Pericardium fibroblast (primary cell): ENCODE data around the gene UGT1A10. TPM values are rescaled to one million over a fixed set of nuclear protein-coding genes. Genes with fewer than 3 reads are reported as not detected.

Source experiments
- total RNA-seq: library from RNA; depleted of rRNA; stranded (reverse); fragments of >200 nt; gene quantifications from 2 replicates; pipeline ENCODE4 v1.2.3, GENCODE V29; 2015

The UGT1A10 gene
- not detected in 2 replicates for total RNA-seq

DNA sequence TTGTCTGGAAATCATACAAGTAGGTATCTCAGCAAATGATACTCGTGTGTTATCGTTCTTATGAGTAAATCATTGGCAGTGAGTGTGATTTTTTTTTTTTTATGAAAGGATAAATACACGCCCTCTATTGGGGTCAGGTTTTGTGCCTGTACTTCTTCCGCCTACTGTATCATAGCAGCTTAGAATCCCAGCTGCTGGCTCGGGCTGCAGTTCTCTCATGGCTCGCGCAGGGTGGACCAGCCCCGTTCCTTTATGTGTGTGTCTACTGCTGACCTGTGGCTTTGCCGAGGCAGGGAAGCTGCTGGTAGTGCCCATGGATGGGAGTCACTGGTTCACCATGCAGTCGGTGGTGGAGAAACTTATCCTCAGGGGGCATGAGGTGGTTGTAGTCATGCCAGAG lies at the start of gene UGT1A10:
Gene UGT1A10 (plus strand): TSS at position 143 of the 400 bp plus-strand sequence. CDS start 75 bp downstream, at position 218.

DNA sequence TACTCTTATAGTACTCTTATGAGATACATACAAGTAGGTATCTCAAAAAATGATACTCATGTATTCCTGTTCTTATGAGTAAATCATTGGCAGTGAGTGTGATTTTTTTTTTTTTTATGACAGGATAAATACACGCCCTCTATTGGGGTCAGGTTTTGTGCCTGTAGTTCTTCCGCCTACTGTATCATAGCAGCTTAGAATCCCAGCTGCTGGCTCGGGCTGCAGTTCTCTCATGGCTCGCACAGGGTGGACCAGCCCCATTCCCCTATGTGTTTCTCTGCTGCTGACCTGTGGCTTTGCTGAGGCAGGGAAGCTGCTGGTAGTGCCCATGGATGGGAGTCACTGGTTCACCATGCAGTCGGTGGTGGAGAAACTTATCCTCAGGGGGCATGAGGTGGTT lies 18.8 kb upstream of the UGT1A10 start, which contains the start of gene UGT1A8:
Gene UGT1A8 (plus strand): TSS at position 158 of the 400 bp plus-strand sequence. CDS start 75 bp downstream, at position 233.

DNA sequence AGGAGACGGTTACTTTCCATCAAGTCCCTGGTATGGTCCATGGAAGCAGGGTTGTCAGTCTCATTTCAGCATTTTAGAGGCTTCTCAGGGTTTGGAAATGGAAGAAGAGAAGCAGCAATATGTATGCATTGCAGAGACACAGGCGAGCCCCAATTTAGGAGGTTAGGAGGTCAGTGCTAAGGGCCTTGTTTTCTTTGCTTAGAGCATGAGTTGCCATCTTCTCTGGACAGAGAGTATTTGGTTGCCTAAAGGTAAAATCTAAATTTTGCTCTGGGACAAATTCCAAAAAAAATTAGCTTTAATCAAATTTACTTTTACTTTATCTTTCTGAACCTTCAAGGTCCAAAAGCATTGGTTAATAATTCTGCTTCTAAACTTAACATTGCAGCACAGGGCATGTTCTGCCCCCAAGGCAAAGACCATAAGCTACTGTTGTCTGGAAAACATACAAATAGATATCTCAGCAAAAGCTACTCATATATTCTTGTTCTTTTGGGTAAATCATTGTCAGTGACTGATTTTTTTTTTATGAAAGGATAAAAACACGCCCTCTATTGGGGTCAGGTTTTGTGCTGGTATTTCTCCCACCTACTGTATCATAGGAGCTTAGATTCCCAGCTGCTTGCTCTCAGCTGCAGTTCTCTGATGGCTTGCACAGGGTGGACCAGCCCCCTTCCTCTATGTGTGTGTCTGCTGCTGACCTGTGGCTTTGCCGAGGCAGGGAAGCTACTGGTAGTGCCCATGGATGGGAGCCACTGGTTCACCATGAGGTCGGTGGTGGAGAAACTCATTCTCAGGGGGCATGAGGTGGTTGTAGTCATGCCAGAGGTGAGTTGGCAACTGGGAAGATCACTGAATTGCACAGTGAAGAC lies 35.3 kb downstream of the UGT1A10 start, which contains the start of gene UGT1A9:
Gene UGT1A9 (plus strand): TSS at position 609 of the 872 bp plus-strand sequence. CDS start 37 bp downstream, at position 646.

DNA sequence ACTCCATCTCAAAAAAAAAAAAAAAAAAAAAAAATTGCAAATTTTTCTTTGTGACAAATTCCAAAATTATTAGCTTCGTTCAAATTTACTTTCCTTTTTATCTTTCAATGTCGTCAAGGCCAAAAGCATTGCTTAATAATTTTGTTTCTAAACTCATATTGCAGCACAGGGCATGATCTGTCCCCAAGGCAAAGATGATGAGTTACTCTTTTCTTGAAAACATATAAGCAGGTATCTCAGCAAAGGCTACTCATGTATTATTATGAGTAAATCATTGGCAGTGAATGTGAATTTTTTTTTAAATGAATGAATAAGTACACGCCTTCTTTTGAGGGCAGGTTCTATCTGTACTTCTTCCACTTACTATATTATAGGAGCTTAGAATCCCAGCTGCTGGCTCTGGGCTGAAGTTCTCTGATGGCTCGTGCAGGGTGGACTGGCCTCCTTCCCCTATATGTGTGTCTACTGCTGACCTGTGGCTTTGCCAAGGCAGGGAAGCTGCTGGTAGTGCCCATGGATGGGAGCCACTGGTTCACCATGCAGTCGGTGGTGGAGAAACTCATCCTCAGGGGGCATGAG lies 45.4 kb downstream of the UGT1A10 start, which contains the start of gene UGT1A7:
Gene UGT1A7 (plus strand): TSS at position 381 of the 579 bp plus-strand sequence. CDS start 37 bp downstream, at position 418.

DNA sequence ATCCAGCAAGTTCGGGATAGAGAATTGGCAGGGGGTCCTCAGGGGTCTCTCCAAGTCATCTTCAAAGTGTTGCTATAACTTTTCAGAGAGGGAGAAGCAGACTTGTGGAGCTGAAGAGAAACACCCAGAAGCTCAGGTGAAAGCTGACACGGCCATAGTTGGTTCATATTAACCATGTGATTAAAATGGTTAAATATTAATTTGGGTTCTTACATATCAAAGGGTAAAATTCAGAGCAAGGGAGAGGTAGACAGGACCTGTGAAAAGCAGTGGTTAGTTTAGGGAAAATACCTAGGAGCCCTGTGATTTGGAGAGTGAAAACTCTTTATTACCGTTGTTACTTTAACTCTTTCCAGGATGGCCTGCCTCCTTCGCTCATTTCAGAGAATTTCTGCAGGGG lies 56.4 kb downstream of the UGT1A10 start, which contains the start of gene UGT1A6:
Gene UGT1A6 (plus strand): TSS at position 243 of the 400 bp plus-strand sequence. CDS start 115 bp downstream, at position 358.

DNA sequence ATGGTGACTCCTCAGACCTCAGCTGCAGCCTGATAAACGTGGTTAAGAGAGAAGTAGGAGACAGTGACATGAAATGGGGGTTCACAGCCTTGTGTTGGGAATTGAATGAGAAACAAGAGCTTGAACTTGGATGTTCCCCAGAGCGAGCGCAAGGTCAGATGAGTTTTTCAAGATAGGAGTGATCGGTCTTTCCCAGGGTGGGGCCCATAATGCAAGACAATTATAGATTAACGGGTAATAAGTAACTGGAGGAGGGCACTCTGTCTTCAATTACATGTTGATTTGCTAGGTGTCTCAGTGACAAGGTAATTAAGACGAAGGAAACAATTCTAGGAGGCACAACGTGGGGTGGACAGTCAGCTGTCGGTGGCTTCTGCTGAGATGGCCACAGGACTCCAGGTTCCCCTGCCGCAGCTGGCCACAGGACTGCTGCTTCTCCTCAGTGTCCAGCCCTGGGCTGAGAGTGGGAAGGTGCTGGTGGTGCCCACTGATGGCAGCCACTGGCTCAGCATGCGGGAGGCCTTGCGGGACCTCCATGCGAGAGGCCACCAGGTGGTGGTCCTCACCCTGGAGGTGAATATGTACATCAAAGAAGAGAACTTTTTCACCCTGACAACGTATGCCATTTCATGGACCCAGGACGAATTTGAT lies 76.5 kb downstream of the UGT1A10 start, which contains the start of gene UGT1A5:
Gene UGT1A5 (plus strand): TSS at position 297 of the 651 bp plus-strand sequence. CDS start 85 bp downstream, at position 382.

DNA sequence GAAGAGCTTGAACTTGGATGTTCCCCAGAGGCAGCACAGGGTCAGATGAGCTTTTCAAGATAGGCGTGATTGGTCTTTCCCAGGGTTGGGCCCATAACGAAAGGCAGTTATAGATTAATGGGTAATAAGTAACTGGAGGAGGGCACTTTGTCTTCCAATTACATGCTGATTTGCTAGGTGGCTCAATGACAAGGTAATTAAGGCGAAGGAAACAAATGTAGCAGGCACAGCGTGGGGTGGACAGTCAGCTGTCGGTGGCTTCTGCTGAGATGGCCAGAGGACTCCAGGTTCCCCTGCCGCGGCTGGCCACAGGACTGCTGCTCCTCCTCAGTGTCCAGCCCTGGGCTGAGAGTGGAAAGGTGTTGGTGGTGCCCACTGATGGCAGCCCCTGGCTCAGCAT lies 82.3 kb downstream of the UGT1A10 start, which contains the start of gene UGT1A4:
Gene UGT1A4 (plus strand): TSS at position 185 of the 400 bp plus-strand sequence. CDS start 85 bp downstream, at position 270.

DNA sequence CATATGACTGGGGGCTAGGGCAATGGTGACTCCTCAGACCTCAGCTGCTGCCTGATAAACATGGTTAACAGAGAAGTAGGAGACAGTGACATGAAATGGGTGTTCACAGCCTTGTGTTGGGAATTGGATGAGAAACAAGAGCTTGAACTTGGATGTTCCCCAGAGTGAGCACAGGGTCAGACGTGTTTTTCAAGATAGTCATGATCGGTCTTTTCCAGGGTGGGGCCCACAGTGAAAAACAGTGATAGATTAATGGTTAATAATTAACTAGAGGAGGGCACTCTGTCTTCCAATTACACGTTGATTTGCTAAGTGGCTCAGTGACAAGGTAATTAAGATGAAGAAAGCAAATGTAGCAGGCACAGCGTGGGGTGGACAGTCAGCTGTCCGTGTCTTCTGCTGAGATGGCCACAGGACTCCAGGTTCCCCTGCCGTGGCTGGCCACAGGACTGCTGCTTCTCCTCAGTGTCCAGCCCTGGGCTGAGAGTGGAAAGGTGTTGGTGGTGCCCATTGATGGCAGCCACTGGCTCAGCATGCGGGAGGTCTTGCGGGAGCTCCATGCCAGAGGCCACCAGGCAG lies 92.6 kb downstream of the UGT1A10 start, which contains the start of gene UGT1A3:
Gene UGT1A3 (plus strand): TSS at position 320 of the 579 bp plus-strand sequence. CDS start 85 bp downstream, at position 405.

DNA sequence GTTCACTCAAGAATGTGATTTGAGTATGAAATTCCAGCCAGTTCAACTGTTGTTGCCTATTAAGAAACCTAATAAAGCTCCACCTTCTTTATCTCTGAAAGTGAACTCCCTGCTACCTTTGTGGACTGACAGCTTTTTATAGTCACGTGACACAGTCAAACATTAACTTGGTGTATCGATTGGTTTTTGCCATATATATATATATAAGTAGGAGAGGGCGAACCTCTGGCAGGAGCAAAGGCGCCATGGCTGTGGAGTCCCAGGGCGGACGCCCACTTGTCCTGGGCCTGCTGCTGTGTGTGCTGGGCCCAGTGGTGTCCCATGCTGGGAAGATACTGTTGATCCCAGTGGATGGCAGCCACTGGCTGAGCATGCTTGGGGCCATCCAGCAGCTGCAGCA lies 123.8 kb downstream of the UGT1A10 start, which contains the start of gene UGT1A1:
Gene UGT1A1 (plus strand): TSS at position 228 of the 400 bp plus-strand sequence. CDS start 18 bp downstream, at position 246.

DNA sequence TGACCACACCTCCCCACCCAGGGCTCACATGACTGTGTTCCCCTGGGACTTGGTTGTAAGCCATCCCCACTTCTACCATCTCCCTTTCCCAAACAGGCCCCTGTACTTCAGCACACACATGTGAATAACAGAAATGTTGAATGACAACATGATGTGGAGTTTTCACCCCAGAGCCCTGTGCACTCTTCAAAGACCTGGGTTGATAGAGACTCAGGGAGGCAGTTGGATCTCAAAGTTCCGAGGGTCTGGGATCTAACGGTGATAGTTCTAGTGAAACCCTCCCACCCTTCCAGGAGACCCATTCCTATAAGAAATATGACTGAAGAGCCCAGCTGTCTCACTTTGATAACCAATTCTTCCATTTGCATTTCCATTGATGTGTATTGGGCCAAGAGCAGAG lies 141.8 kb downstream of the UGT1A10 start, which contains the start of gene MROH2A:
Gene MROH2A (plus strand): TSS at position 301 of the 400 bp plus-strand sequence. CDS start 1,029 bp downstream, outside the sequence.

Other genes with a start within 250 kb of the UGT1A10 start
- 17.5 and 25.1 TPM in 2 replicates for gene USP40, start 69.7 kb upstream of the UGT1A10 start, total RNA-seq
- not detected in 2 replicates for gene UGT1A8, start 18.8 kb upstream of the UGT1A10 start, total RNA-seq
- gene UGT1A9, start 35.5 kb downstream of the UGT1A10 start, total RNA-seq, result not detected in 2 replicates
- gene UGT1A7, start 45.5 kb downstream of the UGT1A10 start, total RNA-seq, result not detected in 2 replicates
- not detected in 2 replicates for gene UGT1A6, start 56.4 kb downstream of the UGT1A10 start, total RNA-seq
- gene UGT1A5, start 76.5 kb downstream of the UGT1A10 start, total RNA-seq, result not detected in 2 replicates
- gene UGT1A4, start 82.3 kb downstream of the UGT1A10 start, total RNA-seq, result not detected in 2 replicates
- gene UGT1A3, start 92.6 kb downstream of the UGT1A10 start, total RNA-seq, result not detected in 2 replicates
- gene UGT1A1, start 123.8 kb downstream of the UGT1A10 start, total RNA-seq, result not detected in 2 replicates
- not detected in 2 replicates for gene MROH2A, start 141.9 kb downstream of the UGT1A10 start, total RNA-seq
- 1.8 and 4.9 TPM in 2 replicates for gene HJURP, start 218.1 kb downstream of the UGT1A10 start, total RNA-seq